BJ (cell line): Measurements from ENCODE around the gene LRRC1. TPM values are rescaled to one million over a fixed set of nuclear protein-coding genes. Genes with fewer than 3 reads are reported as not detected.

Experiments used
- CTCF ChIA-PET: fragments of 350-600 bp; formaldehyde crosslinking; extraction: SDS; loops from one replicate; lab custom pipeline; 2021; ENCODE audit warnings: antibody characterized with exemption, inconsistent platforms; lab: Yijun Ruan, JAX
- POLR2A ChIA-PET: fragments of 300-600 bp; sonication (Branson Sonifier 250); formaldehyde crosslinking; extraction: SDS; loops from one replicate; lab custom pipeline; 2021; ENCODE audit warnings: antibody characterized with exemption; lab: Charles Lee
- DNase-seq: peaks from one replicate; pipeline ENCODE4 v3.0.0-alpha.2; 2011; ENCODE audit warnings: low read depth
- H3K27me3 ChIP-seq: 2 replicates; pipeline ENCODE4 v1.6.0; 2011; ENCODE audit warnings: low read length; ENCODE audit not compliant: control insufficient read depth, insufficient read depth
- H3K36me3 ChIP-seq: 2 replicates; pipeline ENCODE4 v1.5.1; 2011; ENCODE audit warnings: low read length; ENCODE audit not compliant: control insufficient read depth, insufficient read depth
- H3K4me3 ChIP-seq: 2 replicates; pipeline ENCODE4 v1.5.1; 2011; ENCODE audit warnings: low read depth, mild to moderate bottlenecking, control low read depth, low read length
- CTCF ChIP-seq: IDR thresholded peaks from 2 replicates; pipeline ENCODE4 v1.5.1; 2011; ENCODE audit warnings: low read depth, mild to moderate bottlenecking, control low read depth, inconsistent platforms, low read length, moderate library complexity; ENCODE audit not compliant: insufficient read depth
- polyA plus RNA-seq: library from polyadenylated mRNA; depleted of rRNA; stranded (reverse); fragments of >200 nt; gene quantifications from 2 replicates; pipeline ENCODE4 v1.2.3, GENCODE V29; 2011

The LRRC1 gene
- polyA plus RNA-seq, 1 experiment: 4.3 TPM

GRCh38 chr6:53918854-53919510 is 124.2 kb downstream of the LRRC1 start:
- CTCF ChIA-PET: interaction anchor here (0.7 to 1.2 kb wide), 2 partner anchors 22 to 37 kb away, joined by 3 to 4 read pairs; no protein-coding TSS in a partner anchor
- H3K27me3 ChIP-seq: no peaks in the 10 kb centered on the region
- TF ChIP-seq CTCF: no peak
- no peak overlapping the region for H3K4me3 ChIP-seq
- H3K36me3 ChIP-seq: no peaks in the 10 kb centered on the region
- POLR2A ChIA-PET: no interaction called here
- DNase-seq: no peak

GRCh38 chr6:53919881-53920360 is 125.1 kb downstream of the LRRC1 start:
- Histone ChIP-seq H3K27me3 (no peaks in the 10 kb centered on the region), H3K4me3 (no peak overlapping the region), H3K36me3 (no peaks in the 10 kb centered on the region)
- ChIA-PET CTCF (interaction anchor here (0.8 to 0.9 kb wide), 2 partner anchors 36 to 121 kb away, joined by 3 read pairs; no protein-coding TSS in a partner anchor), POLR2A (no interaction called here)
- DNase-seq: no peak
- no peak for TF ChIP-seq CTCF

- TF ChIP-seq CTCF: no peak
- Histone ChIP-seq H3K27me3 (no peaks in the 10 kb centered on the region), H3K36me3 (no peaks in the 10 kb centered on the region), H3K4me3 (no peak overlapping the region)
- ChIA-PET CTCF (no interaction called here), POLR2A (no interaction called here)
- no peak for DNase-seq
Observed at GRCh38 chr6:53920881-53921280, 126.1 kb downstream of the LRRC1 start.

GRCh38 chr6:53921639-53922038 is 126.8 kb downstream of the LRRC1 start:
- ChIA-PET CTCF (no interaction called here), POLR2A (no interaction called here)
- Histone ChIP-seq H3K27me3 (no peaks in the 10 kb centered on the region), H3K4me3 (no peak overlapping the region), H3K36me3 (no peaks in the 10 kb centered on the region)
- no peak for TF ChIP-seq CTCF
- DNase-seq: no peak

- CTCF ChIA-PET: no interaction called here
Observed at GRCh38 chr6:53922539-53922981, 127.8 kb downstream of the LRRC1 start.

More at GRCh38 chr6:53922539-53922981, 127.8 kb downstream of the LRRC1 start:
- H3K36me3 ChIP-seq: no peaks in the 10 kb centered on the region
- H3K4me3 ChIP-seq: no peak overlapping the region
- no peak for DNase-seq
- no peak for TF ChIP-seq CTCF
- POLR2A ChIA-PET: no interaction called here
- no peaks in the 10 kb centered on the region for H3K27me3 ChIP-seq
